Thyroid gland (tissue), 4 donors: ENCODE results near the gene TBCC.

Experiments used
- POLR2A ChIP-seq, 2 donors: fragments of 450-650 bp; IDR thresholded peaks; one replicate each; pipeline ENCODE4 v1.6.1; 2017; ENCODE audit warnings: antibody characterized with exemption in 2 of 2, mild to moderate bottlenecking in 2 of 2, moderate library complexity in 1 of 2
- TF ChIP-seq, protein P1 (sequence below), 6 experiments: fragments of 200-600 bp in 3 of 6; fragments of 450-650 bp in 3 of 6; sonication (generic) in 3 of 6; IDR thresholded peaks; one replicate each; pipeline ENCODE4 v1.5.1; 2016 to 2019; ENCODE audit warnings: antibody characterized with exemption in 6 of 6, mild to moderate bottlenecking in 2 of 6, inconsistent platforms in 1 of 6, moderate library complexity in 1 of 6

DNA sequence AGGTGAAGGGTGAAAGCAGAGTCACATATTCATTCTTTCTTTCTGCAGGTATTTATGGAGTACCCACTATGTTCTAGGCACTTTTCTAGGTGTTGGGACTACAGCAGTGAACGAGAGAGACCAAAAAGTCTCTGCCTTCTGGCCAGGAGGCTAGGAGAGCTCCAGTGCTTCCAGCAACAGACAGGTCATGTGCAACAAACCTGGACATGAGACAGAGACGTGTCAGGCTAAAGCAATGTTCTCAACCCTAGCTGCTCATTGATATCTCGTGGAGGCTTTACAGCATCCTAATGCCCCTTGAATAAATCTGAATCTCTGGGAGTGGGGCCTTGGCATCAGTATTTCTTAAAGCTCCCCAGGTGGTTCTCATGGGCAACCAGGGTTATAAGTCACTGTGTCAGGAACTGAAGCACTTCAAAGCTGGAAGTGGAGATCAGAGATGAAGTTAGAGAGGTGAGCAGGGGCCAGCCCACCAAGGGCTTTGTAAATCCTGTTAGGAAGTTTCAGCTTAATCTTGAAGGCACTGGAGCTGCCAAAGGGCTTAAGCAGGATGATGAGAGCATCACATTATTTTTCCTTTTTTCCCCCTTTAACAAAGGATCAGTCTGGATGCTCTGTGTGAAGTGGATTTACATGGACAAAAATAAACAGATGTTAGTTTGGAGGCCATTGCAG lies 13.0 kb upstream of the TBCC start:
- TF ChIP-seq, protein P1, sequence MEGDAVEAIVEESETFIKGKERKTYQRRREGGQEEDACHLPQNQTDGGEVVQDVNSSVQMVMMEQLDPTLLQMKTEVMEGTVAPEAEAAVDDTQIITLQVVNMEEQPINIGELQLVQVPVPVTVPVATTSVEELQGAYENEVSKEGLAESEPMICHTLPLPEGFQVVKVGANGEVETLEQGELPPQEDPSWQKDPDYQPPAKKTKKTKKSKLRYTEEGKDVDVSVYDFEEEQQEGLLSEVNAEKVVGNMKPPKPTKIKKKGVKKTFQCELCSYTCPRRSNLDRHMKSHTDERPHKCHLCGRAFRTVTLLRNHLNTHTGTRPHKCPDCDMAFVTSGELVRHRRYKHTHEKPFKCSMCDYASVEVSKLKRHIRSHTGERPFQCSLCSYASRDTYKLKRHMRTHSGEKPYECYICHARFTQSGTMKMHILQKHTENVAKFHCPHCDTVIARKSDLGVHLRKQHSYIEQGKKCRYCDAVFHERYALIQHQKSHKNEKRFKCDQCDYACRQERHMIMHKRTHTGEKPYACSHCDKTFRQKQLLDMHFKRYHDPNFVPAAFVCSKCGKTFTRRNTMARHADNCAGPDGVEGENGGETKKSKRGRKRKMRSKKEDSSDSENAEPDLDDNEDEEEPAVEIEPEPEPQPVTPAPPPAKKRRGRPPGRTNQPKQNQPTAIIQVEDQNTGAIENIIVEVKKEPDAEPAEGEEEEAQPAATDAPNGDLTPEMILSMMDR (IDR thresholded peaks at IDR 0.05) = no peak
- no peak for TF ChIP-seq POLR2A (IDR thresholded peaks at IDR 0.05)
